ENCODE results near the gene ISCU.

- TF ChIP-seq CTCF (IDR thresholded peaks at IDR 0.05) (no peak), EP300 (IDR thresholded peaks at IDR 0.05) (no peak), POLR2A (IDR thresholded peaks at IDR 0.05) (no peak)
These were observed 46.2 kb downstream of the ISCU start for GRCh38 chr12:108608616-108609015.
